SK-N-SH (cell line): ENCODE results near the gene BTG2. TPM values are rescaled to one million over a fixed set of nuclear protein-coding genes. Genes with fewer than 3 reads are reported as not detected.

ENCODE experiments used
- CTCF ChIA-PET: fragments of 300-600, 350-600 bp; formaldehyde crosslinking; extraction: SDS; loops from one replicate; lab custom pipeline; 2021; lab: Yijun Ruan, JAX
- POLR2A ChIA-PET: fragments of 350-600 bp; sonication (Branson Sonifier 250); formaldehyde crosslinking; extraction: SDS; loops from one replicate; lab custom pipeline; 2020; ENCODE audit warnings: antibody characterized with exemption, inconsistent platforms; lab: Yijun Ruan, JAX
- DNase-seq: peaks from one replicate; pipeline ENCODE4 v3.0.0; 2012
- H2AFZ ChIP-seq: fragments of 200-600 bp; sonication (generic); 2 replicates; pipeline ENCODE4 v1.8.1; 2016; ENCODE audit warnings: antibody characterized with exemption, mild to moderate bottlenecking, low read depth
- H3F3A ChIP-seq: fragments of 200-600 bp; sonication (generic); replicated peaks from 2 replicates; pipeline ENCODE3; 2016; ENCODE audit warnings: antibody characterized with exemption, mild to moderate bottlenecking; ENCODE audit not compliant: insufficient read depth
- H3K27ac ChIP-seq, 2 experiments: fragments of 200-500 bp in 1 of 2; fragments of 200-600 bp in 1 of 2; sonication (Bioruptor generic) in 1 of 2; sonication (generic), shearing (Covaris generic) in 1 of 2; 2 replicates each; pipeline versions ENCODE4 v1.5.1 to v1.6.1; 2014 to 2016; ENCODE audit warnings: low read depth in 2 of 2, inconsistent platforms in 1 of 2, low read length in 1 of 2, mild to moderate bottlenecking in 1 of 2, mixed read lengths in 1 of 2
- H3K27me3 ChIP-seq: fragments of 200-600 bp; sonication (generic), shearing (Covaris generic); 2 replicates; pipeline ENCODE4 v1.6.1; 2016; ENCODE audit warnings: mixed run types; ENCODE audit not compliant: insufficient read depth
- H3K36me3 ChIP-seq, 2 experiments: fragments of 200-500 bp in 1 of 2; fragments of 200-600 bp in 1 of 2; sonication (Bioruptor generic) in 1 of 2; sonication (generic) in 1 of 2; replicated peaks in 1 of 2; 2 replicates each; pipeline versions ENCODE3 to v1.5.1; 2014 to 2016; ENCODE audit warnings: low read length in 1 of 2, mild to moderate bottlenecking in 1 of 2; ENCODE audit not compliant: insufficient read depth in 2 of 2, control insufficient read depth in 1 of 2
- H3K4me1 ChIP-seq, 2 experiments: fragments of 200-500 bp in 1 of 2; fragments of 200-600 bp in 1 of 2; sonication (Bioruptor generic) in 1 of 2; sonication (generic), shearing (Covaris generic) in 1 of 2; 2 replicates each; pipeline versions ENCODE4 v1.5.1 to v1.6.1; 2014 to 2016; ENCODE audit warnings: low read depth in 1 of 2, low read length in 1 of 2, mixed run types in 1 of 2; ENCODE audit not compliant: insufficient read depth in 2 of 2, control insufficient read depth in 1 of 2
- H3K4me2 ChIP-seq: fragments of 200-600 bp; sonication (generic), shearing (Covaris generic); 2 replicates; pipeline ENCODE4 v1.6.1; 2017; ENCODE audit warnings: mixed run types
- H3K4me3 ChIP-seq, 2 experiments: fragments of 200-500 bp in 1 of 2; fragments of 200-600 bp in 1 of 2; sonication (Bioruptor generic) in 1 of 2; sonication (generic), shearing (Covaris generic) in 1 of 2; 2 replicates each; pipeline versions ENCODE4 v1.5.1 to v1.8.1; 2014 to 2016; ENCODE audit warnings: low read depth in 2 of 2, inconsistent platforms in 1 of 2, low read length in 1 of 2, mild to moderate bottlenecking in 1 of 2, mixed read lengths in 1 of 2, moderate library complexity in 1 of 2
- H3K79me2 ChIP-seq: fragments of 200-600 bp; sonication (generic); 2 replicates; pipeline ENCODE4 v1.8.1; 2017; ENCODE audit warnings: mild to moderate bottlenecking; ENCODE audit not compliant: insufficient read depth
- H3K9ac ChIP-seq: fragments of 200-600 bp; sonication (generic); 2 replicates; pipeline ENCODE4 v1.6.1; 2017; ENCODE audit warnings: mixed run types
- H3K9me2 ChIP-seq: fragments of 200-600 bp; sonication (generic); 2 replicates; pipeline ENCODE4 v1.6.1; 2017; ENCODE audit warnings: mixed run types
- H3K9me3 ChIP-seq: fragments of 200-600 bp; sonication (generic); 2 replicates; pipeline ENCODE4 v1.6.1; 2017; ENCODE audit warnings: mixed run types, mild to moderate bottlenecking, moderate library complexity
- H4K20me1 ChIP-seq: fragments of 200-600 bp; sonication (generic); 2 replicates; pipeline ENCODE4 v1.6.1; 2017; ENCODE audit warnings: mild to moderate bottlenecking, mixed run types; ENCODE audit not compliant: insufficient read depth
- CHD2 ChIP-seq: fragments of 150-350 bp; IDR thresholded peaks from 2 replicates; pipeline ENCODE4 v1.6.1; 2018; ENCODE audit warnings: low read length; ENCODE audit not compliant: partially characterized antibody
- ELF1 ChIP-seq: IDR thresholded peaks from 2 replicates; pipeline ENCODE4 v1.4.0; 2012
- FOXJ3 ChIP-seq: sonication (generic); formaldehyde crosslinking; IDR thresholded peaks from 2 replicates; pipeline ENCODE4 v1.5.1; 2020; ENCODE audit warnings: mild to moderate bottlenecking, missing genetic modification reagents
- GABPA ChIP-seq: IDR thresholded peaks from 2 replicates; pipeline ENCODE4 v1.4.0; 2012; ENCODE audit warnings: low read depth, mild to moderate bottlenecking
- GATA2 ChIP-seq: sonication (generic); formaldehyde crosslinking; IDR thresholded peaks from 2 replicates; pipeline ENCODE4 v1.5.0; 2020; ENCODE audit warnings: mild to moderate bottlenecking, missing genetic modification reagents
- NFIC ChIP-seq: IDR thresholded peaks from 2 replicates; pipeline ENCODE4 v1.4.0; 2012; ENCODE audit warnings: borderline replicate concordance
- NRF1 ChIP-seq: IDR thresholded peaks from 2 replicates; pipeline ENCODE4 v1.6.1; 2012; ENCODE audit warnings: low read depth, mild to moderate bottlenecking, low read length
- POLR2AphosphoS5 ChIP-seq: IDR thresholded peaks from 2 replicates; pipeline ENCODE4 v1.6.1; 2012; ENCODE audit warnings: low read depth, low read length
- RCOR1 ChIP-seq: fragments of 150-350 bp; IDR thresholded peaks from 2 replicates; pipeline ENCODE4 v1.6.1; 2017; ENCODE audit warnings: antibody characterized with exemption, low read length
- REST ChIP-seq: IDR thresholded peaks from 2 replicates; pipeline ENCODE4 v1.6.1; 2012; ENCODE audit warnings: mild to moderate bottlenecking, low read depth, low read length, moderate library complexity
- RFX5 ChIP-seq: IDR thresholded peaks from 2 replicates; pipeline ENCODE4 v1.6.1; 2012; ENCODE audit warnings: mild to moderate bottlenecking, improper control_type of control experiment, low read length
- SIN3A ChIP-seq: IDR thresholded peaks from 2 replicates; pipeline ENCODE4 v1.6.1; 2012; ENCODE audit warnings: low read depth, mild to moderate bottlenecking, low read length, moderate library complexity, borderline replicate concordance
- SMC3 ChIP-seq: IDR thresholded peaks from 2 replicates; pipeline ENCODE4 v1.6.1; 2012; ENCODE audit warnings: low read depth, low read length, improper control_type of control experiment
- TAF1 ChIP-seq: IDR thresholded peaks from 2 replicates; pipeline ENCODE4 v1.6.1; 2012; ENCODE audit warnings: low read depth, mild to moderate bottlenecking, low read length, moderate library complexity, borderline replicate concordance
- USF2 ChIP-seq: fragments of 150-350 bp; IDR thresholded peaks from 2 replicates; pipeline ENCODE4 v1.6.1; 2017; ENCODE audit warnings: antibody characterized with exemption, low read length, low read depth, borderline replicate concordance
- YY1 ChIP-seq: IDR thresholded peaks from 2 replicates; pipeline ENCODE4 v1.4.0; 2012; ENCODE audit warnings: low read depth, mild to moderate bottlenecking
- WGBS: methylation state at CpG from one replicate; pipeline ENCODE4 v1.1.6; 2017; ENCODE audit warnings: low lambda C conversion rate; 5-methylcytosine and 5-hydroxymethylcytosine counted together
- polyA plus RNA-seq, 3 experiments: library from polyadenylated mRNA; depleted of rRNA; stranded (reverse); fragments of >200 nt; gene quantifications; 2 replicates each; pipeline ENCODE4 v1.2.3, GENCODE V29; 2012

The BTG2 gene
- polyA plus RNA-seq, 1 of the 3 experiments (the other 2 are of a cell fraction): 26.2 TPM

GRCh38 chr1:203281033-203281432 is 24.3 kb upstream of the BTG2 start:
- ChIA-PET CTCF (interaction anchor here (1.0 to 31.2 kb wide), 9 partner anchors 9 to 421 kb away, joined by 3 to 817 read pairs (median 29); partner anchors contain the start of genes BTG2 and FMOD), POLR2A (interaction anchor here (0.8 kb wide), 1 partner anchor 25 kb away, joined by 3 read pairs; no protein-coding TSS in a partner anchor)
- no peak overlapping the region for H3K4me3 ChIP-seq
- no peaks in the 10 kb centered on the region for H3K9me2 ChIP-seq
- H3K4me2 ChIP-seq: no peak overlapping the region
- no peaks in the 10 kb centered on the region for H3F3A ChIP-seq
- H3K27ac ChIP-seq: no peak overlapping the region
- 0 out of 2 replicates have a peak, but pooled peaks cover 4% of the 10 kb centered on the region for H3K27me3 ChIP-seq
- H4K20me1 ChIP-seq: no peaks in the 10 kb centered on the region
- DNase-seq: no peak
- no peaks in the 10 kb centered on the region for H3K36me3 ChIP-seq
- H3K79me2 ChIP-seq: no peaks in the 10 kb centered on the region
- H3K4me1 ChIP-seq: peaks cover 0 to 28% of the 10 kb centered on the region in 2 experiments; a peak in 2 of 4 replicates
- H3K9me3 ChIP-seq: no peaks in the 10 kb centered on the region
- WGBS: 90% methylated on average over 3 of the region's 3 CpGs
- TF ChIP-seq TAF1 (no peak), POLR2AphosphoS5 (no peak), NRF1 (no peak), GABPA (no peak), NFIC (no peak), SIN3A (no peak), REST (no peak)
- H2AFZ ChIP-seq: no peak overlapping the region
- H3K9ac ChIP-seq: no peak overlapping the region

- Histone ChIP-seq H2AFZ (no peak overlapping the region), H3K9me2 (no peaks in the 10 kb centered on the region), H3K4me2 (no peak overlapping the region), H3K9ac (no peak overlapping the region), H3K79me2 (no peaks in the 10 kb centered on the region), H3K36me3 (no peaks in the 10 kb centered on the region), H3K9me3 (no peaks in the 10 kb centered on the region), H3K27ac (no peak overlapping the region), H3K4me3 (no peak overlapping the region), H4K20me1 (no peaks in the 10 kb centered on the region), H3K27me3 (0 out of 2 replicates have a peak, but pooled peaks cover 4% of the 10 kb centered on the region), H3F3A (no peaks in the 10 kb centered on the region), H3K4me1 (peaks cover 0 to 31% of the 10 kb centered on the region in 2 experiments; a peak in 2 of 4 replicates)
- ChIA-PET CTCF (interaction anchor here (1.6 to 31.2 kb wide), 5 partner anchors 10 to 206 kb away, joined by 3 to 817 read pairs (median 43); partner anchors contain the start of genes BTG2 and FMOD), POLR2A (no interaction called here)
- DNase-seq: no peak
- TF ChIP-seq YY1 (no peak), RFX5 (no peak), SMC3 (no peak), ELF1 (no peak), RCOR1 (no peak), POLR2AphosphoS5 (no peak), FOXJ3 (CRISPR knock-in tag) (no peak), NFIC (no peak), CHD2 (no peak), GATA2 (CRISPR knock-in tag) (no peak), USF2 (no peak), GABPA (no peak)
- 79% methylated on average over 9 of the region's 10 CpGs for WGBS
Measured at GRCh38 chr1:203281851-203282661, 23.3 kb upstream of the BTG2 start.
